Stimulated activated naive CD8-positive, alpha-beta T cell treated with anti-CD3 and anti-CD28 coated beads, Interleukin-15, Interleukin-2, amounts not matched to agents 100 U/mL and 50 U/mL, for 24 hours (primary cell): ENCODE measurements around the gene MED15.
A peak's percentile ranks its signal among the peaks of the same experiment; 100 is the strongest.

ENCODE experiments used
- ATAC-seq: fragments of 150-1000 bp; cut with Tn5 transposase; one replicate; pipeline ENCODE4 v1.10.0; 2021
- DNase-seq: peaks from one replicate; pipeline ENCODE4 v3.0.0; 2021

Gene MED15

DNA sequence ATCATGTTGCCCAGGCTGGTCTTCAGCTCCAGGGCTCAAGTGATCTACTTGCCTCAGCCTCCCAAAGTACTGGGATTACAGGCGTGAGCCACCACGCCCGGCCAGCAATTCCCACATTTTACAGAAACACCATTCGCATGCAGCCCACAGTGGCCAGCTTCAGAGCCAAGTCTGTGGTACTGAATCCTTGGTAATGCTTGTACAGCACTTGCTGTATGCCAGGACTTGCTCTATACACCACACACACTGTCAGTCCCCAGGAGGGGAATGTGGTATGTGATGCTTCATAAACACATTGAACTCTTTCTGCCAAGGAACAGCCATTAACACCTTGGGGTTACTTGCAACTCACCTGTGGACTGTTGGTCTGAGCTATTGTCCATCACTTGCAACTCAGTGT, 119.4 kb downstream of the MED15 start:
- no peak for ATAC-seq
- no peak for DNase-seq

DNA sequence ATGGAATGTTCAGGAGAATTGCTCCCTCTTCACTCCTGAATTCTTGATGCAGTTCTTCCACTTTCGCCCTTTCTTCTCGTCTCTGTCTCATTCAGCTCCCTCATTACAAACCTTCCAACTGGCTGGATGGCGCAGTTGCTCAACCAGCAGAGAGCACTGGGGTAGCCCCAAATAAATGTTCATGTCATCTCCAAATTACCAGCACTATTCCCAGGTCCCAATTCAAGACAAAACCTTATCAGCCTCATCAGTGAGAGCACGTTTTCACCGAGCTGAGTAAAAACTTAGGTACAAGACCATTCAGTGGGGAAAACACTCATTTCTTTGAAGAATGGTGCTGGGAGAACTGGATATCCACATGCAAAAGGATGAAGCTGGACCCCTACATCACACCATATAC, 120.0 kb downstream of the MED15 start:
- no peak for DNase-seq
- ATAC-seq: no peak

DNA sequence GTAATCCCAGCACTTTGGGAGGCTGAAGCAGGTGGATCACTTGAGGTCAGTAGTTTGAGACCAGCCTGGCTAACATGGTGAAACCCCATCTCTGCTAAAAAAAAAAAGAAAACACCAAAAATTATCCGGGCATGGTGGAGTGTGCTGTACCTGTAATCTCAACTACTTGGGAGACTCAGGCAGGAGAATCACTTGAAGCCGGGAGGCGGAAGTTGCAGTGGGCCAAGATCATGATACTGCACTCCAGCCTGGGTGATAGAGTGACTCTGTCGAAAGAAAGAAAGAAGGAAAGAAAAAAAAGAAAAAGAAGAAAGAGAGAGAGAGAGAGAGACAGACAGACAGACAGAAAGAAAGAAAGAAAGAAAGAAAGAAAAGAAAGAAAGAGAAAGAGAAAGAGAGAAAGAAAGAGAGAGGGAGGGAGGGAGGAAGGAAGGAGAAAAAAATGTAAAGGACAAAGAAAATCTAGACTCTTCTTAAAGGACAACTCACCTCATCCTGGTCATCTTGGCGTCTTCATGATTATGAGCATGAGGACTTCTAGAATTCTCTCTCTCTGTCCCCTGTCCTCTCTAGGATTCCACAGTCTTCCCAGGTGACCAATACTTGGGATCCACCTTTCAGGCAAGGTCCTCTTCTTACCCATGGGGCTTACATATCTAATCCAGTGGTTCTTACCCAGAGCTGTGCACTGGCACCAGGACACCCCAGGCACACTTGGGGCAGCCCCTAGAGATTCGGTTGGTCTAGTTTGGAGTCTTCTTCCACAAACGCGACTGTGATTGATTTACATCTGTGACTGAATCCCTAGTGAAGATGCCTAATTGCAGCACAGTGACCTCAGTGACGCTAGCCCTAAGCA, 120.9 kb downstream of the MED15 start:
- ATAC-seq (no peak), DNase-seq (no peak)

DNA sequence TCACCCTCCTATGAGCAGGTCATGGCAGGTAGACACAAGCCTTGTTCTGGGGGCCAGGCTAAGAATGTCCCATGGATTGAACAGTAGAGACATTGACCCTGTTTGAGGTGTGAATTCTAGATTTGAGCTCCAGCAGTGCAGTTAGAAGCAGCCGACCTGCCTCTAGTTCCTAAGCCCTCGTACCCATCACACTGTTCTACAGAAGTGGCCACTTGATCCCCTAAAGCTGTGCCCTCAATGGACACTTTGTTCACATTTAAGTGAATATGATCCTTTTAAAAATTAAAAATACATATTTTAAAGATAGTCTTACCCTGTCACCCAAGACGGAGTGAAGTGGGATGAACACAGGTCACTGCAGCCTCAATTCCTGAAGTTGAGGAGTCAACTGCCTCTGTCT, 122.0 kb downstream of the MED15 start:
- ATAC-seq (no peak), DNase-seq (no peak)

DNA sequence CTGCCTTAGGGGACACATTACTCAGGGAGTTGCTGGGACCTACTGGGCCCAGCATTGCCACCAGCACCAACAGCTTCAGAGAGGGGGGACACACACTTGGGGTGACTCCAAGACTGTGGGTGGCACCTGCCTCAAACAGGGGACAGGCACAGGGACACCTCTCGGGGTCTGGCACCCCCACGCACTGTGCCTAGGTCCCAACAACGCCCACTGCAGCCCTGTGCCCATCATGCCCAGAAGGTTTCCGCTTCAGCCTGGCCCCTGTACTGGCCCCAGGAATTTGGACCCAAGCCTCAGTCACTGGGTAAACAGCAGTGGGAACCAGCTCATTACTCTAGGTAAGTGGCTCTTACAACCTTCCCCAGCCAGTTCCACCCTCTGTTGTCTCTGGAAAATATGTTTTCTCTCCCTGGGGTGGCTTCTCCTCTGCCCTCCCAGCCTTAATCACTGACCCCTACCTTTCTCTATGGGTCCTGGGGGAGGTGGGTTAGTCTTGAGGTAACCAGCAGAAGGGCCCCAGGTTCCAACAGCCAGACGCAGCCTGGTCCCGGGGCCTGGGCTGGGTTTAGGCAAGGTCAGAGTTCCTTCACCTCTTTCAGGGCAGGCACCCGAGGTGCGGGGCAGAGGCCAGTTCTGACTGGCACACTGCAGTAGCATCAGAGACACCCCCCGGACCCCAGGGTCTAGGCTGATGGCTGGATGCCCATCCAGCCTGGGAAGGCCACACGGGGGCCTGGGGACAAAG, 123.6 kb downstream of the MED15 start:
- no peak for DNase-seq
- ATAC-seq: peak; percentile 7

GRCh38 chr22:20632082-20632481, 124.7 kb downstream of the MED15 start:
- no peak for ATAC-seq
- no peak for DNase-seq

DNA sequence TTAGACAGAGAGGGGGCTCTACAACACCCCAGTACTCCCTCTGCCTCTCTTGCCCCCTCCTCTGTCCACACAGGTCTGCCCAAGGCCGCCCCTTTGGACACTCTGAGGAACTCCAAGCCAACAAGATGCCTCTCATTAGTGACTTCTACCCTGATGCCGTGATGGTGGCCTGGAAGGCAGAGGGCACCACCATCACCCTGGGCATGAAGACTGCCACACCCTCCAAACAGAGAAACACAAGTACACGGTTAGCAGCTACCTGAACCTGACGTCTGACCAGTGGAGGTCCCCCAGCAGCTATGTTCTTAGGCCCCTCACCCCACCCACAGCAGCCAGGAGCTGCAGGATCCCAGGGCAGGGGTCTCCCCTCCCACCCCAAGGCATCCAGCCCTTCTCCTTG, 125.1 kb downstream of the MED15 start:
- DNase-seq (no peak), ATAC-seq (no peak)

DNA sequence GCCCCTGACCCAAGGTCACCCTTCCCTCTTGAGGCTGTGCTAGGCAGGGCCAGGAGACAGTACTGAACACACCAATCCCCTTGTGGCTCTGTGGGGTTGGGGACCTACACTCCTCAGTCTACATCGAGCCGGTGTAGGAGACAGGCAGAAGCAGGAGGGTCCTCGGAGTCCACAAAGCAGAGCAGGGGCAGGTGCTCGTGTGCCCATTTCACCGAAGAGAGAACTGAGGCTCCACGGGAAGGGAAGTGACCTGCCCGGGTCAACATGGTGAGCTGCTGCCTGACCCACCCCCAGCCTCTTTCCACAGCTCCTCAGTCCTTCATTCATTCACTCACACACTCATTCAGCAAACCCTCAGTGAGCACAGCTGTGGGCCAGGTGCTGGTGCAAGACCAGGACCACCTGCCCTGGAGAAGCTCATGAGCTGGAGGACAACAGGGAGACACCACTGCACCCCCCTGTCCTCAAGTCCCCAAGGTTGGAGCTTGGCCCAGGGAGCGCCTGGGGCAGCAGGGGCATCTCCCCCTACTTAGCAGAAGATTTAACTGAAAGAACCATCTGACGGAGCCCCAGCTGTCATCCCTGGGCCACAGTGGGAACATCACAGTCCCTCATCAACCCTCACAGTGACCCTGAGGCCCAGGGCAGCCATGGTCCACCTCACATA, 127.3 kb downstream of the MED15 start:
- no peak for ATAC-seq
- DNase-seq: no peak

GRCh38 chr22:20635227-20635591, 127.8 kb downstream of the MED15 start:
- ATAC-seq (no peak), DNase-seq (no peak)

- ATAC-seq: no peak
Observed at GRCh38 chr22:20636075-20636812, 128.8 kb downstream of the MED15 start.

DNA sequence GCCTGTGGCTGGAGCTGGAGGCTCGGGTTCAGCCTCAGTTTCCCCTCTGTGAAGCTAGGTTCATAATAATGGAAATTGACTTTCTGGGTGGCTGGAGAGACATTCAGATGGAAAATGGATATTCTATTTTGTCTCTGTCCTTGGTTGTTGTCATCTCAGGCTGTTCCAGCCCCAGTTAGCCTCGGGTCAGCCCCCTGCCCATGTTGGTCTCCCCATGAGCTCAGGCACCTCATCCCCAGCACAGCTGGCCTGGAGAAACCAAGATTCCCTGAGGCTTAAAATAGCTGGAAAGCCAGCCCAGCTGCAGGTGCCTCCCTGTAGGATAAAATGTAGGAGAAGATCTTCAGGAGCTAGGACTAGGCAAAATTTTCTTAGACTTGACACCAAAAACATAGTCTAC, 129.5 kb downstream of the MED15 start:
- no peak for DNase-seq
- ATAC-seq: no peak

More at GRCh38 chr22:20636075-20636812, 128.8 kb downstream of the MED15 start:
- DNase-seq: no peak
